Measurements from ENCODE around the gene NTRK1. TPM values are rescaled to one million over a fixed set of nuclear protein-coding genes. Genes with fewer than 3 reads are reported as not detected.

The NTRK1 gene
- total RNA-seq, 1 experiment from 2014 or later = 0.89 TPM

DNA sequence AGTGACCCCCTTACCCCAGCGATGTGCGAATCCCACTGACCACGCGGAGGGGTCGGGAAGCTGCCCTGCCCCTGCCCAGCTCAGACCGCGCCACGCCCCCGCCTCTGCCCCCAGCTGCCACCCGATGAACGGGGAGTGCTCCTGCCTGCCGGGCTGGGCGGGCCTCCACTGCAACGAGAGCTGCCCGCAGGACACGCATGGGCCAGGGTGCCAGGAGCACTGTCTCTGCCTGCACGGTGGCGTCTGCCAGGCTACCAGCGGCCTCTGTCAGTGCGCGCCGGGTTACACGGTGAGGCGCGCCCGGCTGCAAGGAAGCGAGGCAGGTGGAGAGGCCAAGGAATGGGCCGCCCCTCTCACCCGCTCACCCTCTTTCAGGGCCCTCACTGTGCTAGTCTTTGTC, 47.9 kb downstream of the NTRK1 start:
- Histone ChIP-seq H3K4me3 (replicated peaks in 1 of 2; ENCODE audit: low read depth in 1 of 2, low read length in 2 of 2) (peak overlapping the region; percentile 75 to 91), H3K79me2 (ENCODE audit: insufficient read depth, low read length) (no peaks in the 10 kb centered on the region), H3K9ac (ENCODE audit: low read length) (peak overlapping the region; percentile 80), H3K4me2 (ENCODE audit: low read length) (peak overlapping the region; percentile 85), H4K20me1 (ENCODE audit: insufficient read depth) (no peaks in the 10 kb centered on the region), H2AFZ (ENCODE audit: low read depth, low read length, poor library complexity, severe bottlenecking) (no peak overlapping the region), H3K9me2 (ENCODE audit: insufficient read depth) (no peaks in the 10 kb centered on the region), H3K36me3 (ENCODE audit: control insufficient read depth in 1 of 2, insufficient read depth in 2 of 2, low read length in 2 of 2) (peaks cover 0 to 4% of the 10 kb centered on the region in 2 experiments; a peak in 2 of 4 replicates), H3K27me3 (ENCODE audit: insufficient read depth, low read length) (no peaks in the 10 kb centered on the region), H3K4me1 (ENCODE audit: control insufficient read depth in 1 of 2, insufficient read depth in 2 of 2, low read length in 2 of 2) (peaks cover 6 to 27% of the 10 kb centered on the region in 2 experiments; a peak in 3 of 4 replicates), H3K27ac (ENCODE audit: low read depth, low read length) (peak overlapping the region; percentile 61; the same call in 1 of the 2 replicates), H3K9me3 (ENCODE audit: control insufficient read depth in 1 of 2, insufficient read depth in 1 of 2, low read depth in 1 of 2, low read length in 2 of 2) (no peaks in the 10 kb centered on the region; a peak in 1 of 4 replicates)
- no peak for TF ChIP-seq TCF7L2 (IDR thresholded peaks at IDR 0.05; ENCODE audit: borderline replicate concordance, extremely low read depth, insufficient read depth, insufficient read length)
- TF ChIP-seq CEBPB (IDR thresholded peaks at IDR 0.05; ENCODE audit: low read depth) = no peak
- no peak for TF ChIP-seq EZH2 (IDR thresholded peaks at IDR 0.05)
- no peak for TF ChIP-seq SP1 (IDR thresholded peaks at IDR 0.05; ENCODE audit: low read depth)
- TF ChIP-seq ZNF274 (IDR thresholded peaks at IDR 0.05; ENCODE audit: low read depth, low read length) = no peak
- TF ChIP-seq EGR1 (IDR thresholded peaks at IDR 0.05; ENCODE audit: low read depth) = no peak
- no peak for TF ChIP-seq POLR2AphosphoS5 (IDR thresholded peaks at IDR 0.05; ENCODE audit: low read depth, low read length)
- TF ChIP-seq ZFX (IDR thresholded peaks at IDR 0.05) = no peak
- no peak for TF ChIP-seq EZH2phosphoT487 (IDR thresholded peaks at IDR 0.05; ENCODE audit: borderline replicate concordance)
- TF ChIP-seq RAD21 (IDR thresholded peaks at IDR 0.05; ENCODE audit: low read depth) = no peak
- no peak for TF ChIP-seq JUND (IDR thresholded peaks at IDR 0.05)
- no peak for TF ChIP-seq CBX3 (IDR thresholded peaks at IDR 0.05; ENCODE audit: low read depth)
- TF ChIP-seq FOSL1 (IDR thresholded peaks at IDR 0.05; ENCODE audit: low read depth) = no peak
- no peak for TF ChIP-seq YY1 (IDR thresholded peaks at IDR 0.05; ENCODE audit: extremely low read depth, insufficient replicate concordance, low read depth, low read length)
- TF ChIP-seq MAX (IDR thresholded peaks at IDR 0.05) = no peak
- TF ChIP-seq, protein P1, sequence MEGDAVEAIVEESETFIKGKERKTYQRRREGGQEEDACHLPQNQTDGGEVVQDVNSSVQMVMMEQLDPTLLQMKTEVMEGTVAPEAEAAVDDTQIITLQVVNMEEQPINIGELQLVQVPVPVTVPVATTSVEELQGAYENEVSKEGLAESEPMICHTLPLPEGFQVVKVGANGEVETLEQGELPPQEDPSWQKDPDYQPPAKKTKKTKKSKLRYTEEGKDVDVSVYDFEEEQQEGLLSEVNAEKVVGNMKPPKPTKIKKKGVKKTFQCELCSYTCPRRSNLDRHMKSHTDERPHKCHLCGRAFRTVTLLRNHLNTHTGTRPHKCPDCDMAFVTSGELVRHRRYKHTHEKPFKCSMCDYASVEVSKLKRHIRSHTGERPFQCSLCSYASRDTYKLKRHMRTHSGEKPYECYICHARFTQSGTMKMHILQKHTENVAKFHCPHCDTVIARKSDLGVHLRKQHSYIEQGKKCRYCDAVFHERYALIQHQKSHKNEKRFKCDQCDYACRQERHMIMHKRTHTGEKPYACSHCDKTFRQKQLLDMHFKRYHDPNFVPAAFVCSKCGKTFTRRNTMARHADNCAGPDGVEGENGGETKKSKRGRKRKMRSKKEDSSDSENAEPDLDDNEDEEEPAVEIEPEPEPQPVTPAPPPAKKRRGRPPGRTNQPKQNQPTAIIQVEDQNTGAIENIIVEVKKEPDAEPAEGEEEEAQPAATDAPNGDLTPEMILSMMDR (IDR thresholded peaks at IDR 0.05 in 2 of 3, conservative IDR thresholded peaks at IDR 0.05 in 1 of 3; ENCODE audit: borderline replicate concordance in 1 of 3, insufficient read depth in 1 of 3, low read depth in 2 of 3, low read length in 2 of 3) = no peak
- TF ChIP-seq ATF3 (IDR thresholded peaks at IDR 0.05) = no peak
- TF ChIP-seq ZBTB33 (IDR thresholded peaks at IDR 0.05; ENCODE audit: extremely low read depth, insufficient replicate concordance, low read length) = no peak
- no peak for TF ChIP-seq SIN3A (IDR thresholded peaks at IDR 0.05; ENCODE audit: low read depth)
- DNase-seq (ENCODE audit: low read depth, low spot score) (no peak), ATAC-seq (no peak)
- ChIA-PET CTCF (no interaction called here), RAD21 (ENCODE audit: low non-redundant PET in 1 of 2, low total read pairs in 2 of 2, uncharacterized antibody in 2 of 2, unreplicated experiment in 2 of 2) (no interaction called here), POLR2A (no interaction called here)
- no TSS peak for BruUV-seq (replicated peaks)
- intact Hi-C loops (cut with micrococcal nuclease) = no loop called here

Data from HCT116 (cell line).